ES-I3 (cell line): ENCODE results near the gene PIGM.
"Not testable (repeated sequence)": the region's sequence is repeated elsewhere in the genome, so short reads cannot be mapped to it uniquely, and the experiment has no call there.

ENCODE experiments used
- H3K36me3 ChIP-seq: 2 replicates; pipeline ENCODE4 v1.6.1; 2013; ENCODE audit warnings: mild to moderate bottlenecking, low read length, control low read depth, moderate library complexity; ENCODE audit not compliant: insufficient read depth
- H3K4me1 ChIP-seq: 2 replicates; pipeline ENCODE4 v1.6.1; 2013; ENCODE audit warnings: mild to moderate bottlenecking, control low read depth, low read length; ENCODE audit not compliant: insufficient read depth
- H3K9ac ChIP-seq: 2 replicates; pipeline ENCODE4 v1.6.1; 2013; ENCODE audit warnings: low read depth, mild to moderate bottlenecking, low read length, moderate library complexity
- H3K9me3 ChIP-seq: 2 replicates; pipeline ENCODE4 v1.6.1; 2013; ENCODE audit warnings: mild to moderate bottlenecking, low read length, moderate library complexity; ENCODE audit not compliant: control insufficient read depth, insufficient read depth

PIGM gene

DNA sequence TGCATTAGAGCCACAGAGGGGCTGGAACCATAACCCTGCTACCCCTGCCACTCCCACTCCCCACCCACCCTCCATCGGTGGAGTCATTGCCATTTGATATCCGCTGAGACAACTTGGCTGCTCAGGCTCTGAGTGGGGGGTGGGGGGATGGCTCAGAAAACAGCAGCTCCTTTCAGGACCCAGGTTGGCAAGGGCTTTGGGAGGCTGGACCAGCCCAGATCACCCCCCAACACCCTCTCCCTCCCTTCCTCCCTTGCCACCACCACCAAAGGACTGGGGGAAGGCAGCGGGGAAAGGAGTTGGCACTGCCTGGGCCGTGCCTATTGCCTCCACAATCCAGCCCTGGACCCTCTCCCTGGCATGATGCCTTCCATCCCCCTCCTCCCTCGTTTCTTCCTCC is 36.4 kb upstream of the PIGM start:
- Histone ChIP-seq H3K4me1 (peaks cover 18% of the 10 kb centered on the region), H3K9ac (no peak overlapping the region)

DNA sequence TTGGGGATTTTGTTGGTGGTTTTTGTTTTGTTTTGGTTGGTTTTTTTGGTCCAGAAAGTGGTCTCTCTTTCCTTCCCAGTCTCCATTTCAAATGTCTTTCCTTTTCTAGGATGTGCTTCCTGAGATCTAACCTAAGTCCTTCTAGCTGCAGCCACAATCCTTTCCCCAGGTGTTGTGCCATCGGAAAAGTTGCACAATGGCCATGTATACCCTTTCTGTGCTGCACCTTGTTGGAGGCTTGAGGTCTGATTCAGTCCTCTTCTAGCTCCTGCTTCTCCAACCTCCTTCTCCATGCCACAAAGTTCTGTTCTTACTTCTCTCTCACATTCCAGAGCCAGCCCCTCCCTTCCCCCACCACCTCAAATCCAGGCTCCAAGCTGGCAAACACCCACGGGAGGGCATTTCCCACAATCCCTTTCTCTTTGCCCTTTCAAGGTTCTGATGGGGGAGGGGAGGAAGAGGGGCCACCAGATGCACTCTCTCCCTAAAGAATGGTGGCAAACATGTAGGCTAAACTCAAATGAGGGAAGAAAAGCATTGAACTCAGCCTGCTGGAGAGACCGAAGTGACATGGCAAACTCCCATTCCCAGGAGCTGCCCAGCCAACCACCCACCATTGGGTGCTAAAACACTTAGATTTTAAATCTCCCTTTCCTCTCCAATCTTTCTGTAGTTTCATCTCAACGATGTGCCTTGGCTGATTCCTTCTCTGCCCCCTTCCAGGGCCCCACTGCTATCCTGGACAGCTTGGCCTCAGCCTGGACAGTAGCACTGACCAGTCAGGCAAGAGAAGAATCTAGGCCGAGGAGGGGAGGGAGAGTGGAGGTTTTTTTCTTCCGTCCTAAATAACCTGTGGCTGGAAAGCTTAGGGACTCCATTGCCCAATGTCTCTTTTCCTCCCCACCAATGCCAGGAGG is 35.3 kb upstream of the PIGM start:
- Histone ChIP-seq H3K9ac (no peak overlapping the region), H3K4me1 (peaks cover 25% of the 10 kb centered on the region), H3K9me3 (no peaks in the 10 kb centered on the region), H3K36me3 (no peaks in the 10 kb centered on the region)

More for the DNA sequence above, 36.4 kb upstream of the PIGM start:
- H3K9me3 ChIP-seq = no peaks in the 10 kb centered on the region
- no peaks in the 10 kb centered on the region for H3K36me3 ChIP-seq

DNA sequence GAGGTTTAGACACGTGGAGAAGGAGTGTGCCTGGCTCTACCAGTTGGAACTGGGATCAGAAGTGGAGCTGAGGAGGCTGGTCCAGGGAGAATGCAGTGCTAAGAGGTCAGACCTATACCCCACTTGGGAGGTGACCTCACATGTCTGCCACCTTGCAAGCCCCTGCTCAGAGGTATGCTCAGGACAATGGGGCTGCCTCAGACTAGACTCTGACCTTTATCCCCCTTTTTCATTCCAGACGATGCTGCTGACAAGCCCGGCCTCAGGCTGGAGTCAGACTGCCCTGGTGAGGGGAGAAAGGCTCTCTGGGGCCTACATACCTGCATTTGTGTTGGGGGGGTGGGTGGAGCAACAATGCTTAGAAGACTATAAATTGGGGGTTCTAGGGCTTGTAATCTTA is 33.0 kb upstream of the PIGM start:
- no peak overlapping the region for H3K9ac ChIP-seq
- no peaks in the 10 kb centered on the region for H3K36me3 ChIP-seq
- H3K4me1 ChIP-seq = peaks cover 33% of the 10 kb centered on the region
- H3K9me3 ChIP-seq = no peaks in the 10 kb centered on the region

DNA sequence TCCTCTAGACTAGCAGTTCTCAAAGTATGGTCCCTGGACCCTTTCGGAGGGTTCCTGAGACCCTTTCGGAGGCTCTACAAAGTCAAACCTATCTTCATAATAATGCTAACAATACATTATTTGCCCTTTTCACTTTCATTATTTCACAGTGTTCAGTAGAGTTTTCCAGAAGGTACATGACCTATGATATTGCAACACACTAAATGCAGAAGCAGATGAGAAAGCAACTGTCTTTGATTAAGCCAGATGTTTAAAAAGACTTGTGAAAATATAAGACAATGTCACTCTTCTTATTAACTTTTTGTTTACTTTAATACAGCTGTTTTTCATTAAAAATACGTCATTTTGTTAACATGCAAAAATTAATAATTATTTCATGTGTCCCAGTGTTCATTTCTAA is 32.4 kb upstream of the PIGM start:
- Histone ChIP-seq H3K4me1 (peaks cover 30% of the 10 kb centered on the region), H3K36me3 (no peaks in the 10 kb centered on the region), H3K9ac (no peak overlapping the region), H3K9me3 (no peaks in the 10 kb centered on the region)

DNA sequence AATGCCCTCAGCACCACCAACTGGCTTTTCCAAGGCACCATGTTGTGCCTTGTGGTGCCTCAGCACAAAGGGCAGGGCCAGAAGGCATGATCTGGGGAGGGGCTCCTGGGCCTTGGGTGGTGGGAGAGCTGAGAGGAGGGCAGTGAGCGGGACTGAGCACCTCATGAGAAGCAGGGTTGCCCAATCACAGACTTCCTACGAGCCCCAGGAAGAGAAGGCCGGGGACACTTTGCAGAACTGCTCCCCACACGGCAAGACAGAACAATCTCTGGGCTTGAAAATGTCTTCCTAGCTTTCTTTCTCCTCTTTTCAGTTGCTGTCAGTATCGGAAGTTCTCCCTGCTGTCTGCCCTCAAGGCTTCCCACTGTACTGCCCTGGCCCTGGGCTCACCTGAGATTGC is 31.4 kb upstream of the PIGM start:
- peaks cover 30% of the 10 kb centered on the region for H3K4me1 ChIP-seq
- H3K9me3 ChIP-seq = no peaks in the 10 kb centered on the region
- no peaks in the 10 kb centered on the region for H3K36me3 ChIP-seq
- H3K9ac ChIP-seq = no peak overlapping the region

DNA sequence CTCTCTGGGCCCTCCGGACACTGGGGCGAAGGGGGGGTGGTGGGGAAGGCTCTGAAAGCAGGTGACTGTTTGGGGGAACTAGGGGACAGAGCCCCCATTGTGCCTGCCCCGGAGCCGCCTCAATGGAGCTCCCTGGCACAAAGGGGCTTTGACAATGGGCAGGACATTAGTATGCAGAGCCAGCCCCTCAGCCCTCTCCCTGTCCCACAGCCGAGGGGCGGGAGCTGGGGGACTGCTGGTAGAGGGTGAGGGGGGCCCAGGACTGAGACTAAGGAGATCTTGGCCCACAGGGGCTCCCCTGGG is 30.4 kb upstream of the PIGM start:
- H3K4me1 ChIP-seq = peaks cover 22% of the 10 kb centered on the region
- no peaks in the 10 kb centered on the region for H3K9me3 ChIP-seq
- H3K36me3 ChIP-seq = no peaks in the 10 kb centered on the region
- H3K9ac ChIP-seq = no peak overlapping the region

DNA sequence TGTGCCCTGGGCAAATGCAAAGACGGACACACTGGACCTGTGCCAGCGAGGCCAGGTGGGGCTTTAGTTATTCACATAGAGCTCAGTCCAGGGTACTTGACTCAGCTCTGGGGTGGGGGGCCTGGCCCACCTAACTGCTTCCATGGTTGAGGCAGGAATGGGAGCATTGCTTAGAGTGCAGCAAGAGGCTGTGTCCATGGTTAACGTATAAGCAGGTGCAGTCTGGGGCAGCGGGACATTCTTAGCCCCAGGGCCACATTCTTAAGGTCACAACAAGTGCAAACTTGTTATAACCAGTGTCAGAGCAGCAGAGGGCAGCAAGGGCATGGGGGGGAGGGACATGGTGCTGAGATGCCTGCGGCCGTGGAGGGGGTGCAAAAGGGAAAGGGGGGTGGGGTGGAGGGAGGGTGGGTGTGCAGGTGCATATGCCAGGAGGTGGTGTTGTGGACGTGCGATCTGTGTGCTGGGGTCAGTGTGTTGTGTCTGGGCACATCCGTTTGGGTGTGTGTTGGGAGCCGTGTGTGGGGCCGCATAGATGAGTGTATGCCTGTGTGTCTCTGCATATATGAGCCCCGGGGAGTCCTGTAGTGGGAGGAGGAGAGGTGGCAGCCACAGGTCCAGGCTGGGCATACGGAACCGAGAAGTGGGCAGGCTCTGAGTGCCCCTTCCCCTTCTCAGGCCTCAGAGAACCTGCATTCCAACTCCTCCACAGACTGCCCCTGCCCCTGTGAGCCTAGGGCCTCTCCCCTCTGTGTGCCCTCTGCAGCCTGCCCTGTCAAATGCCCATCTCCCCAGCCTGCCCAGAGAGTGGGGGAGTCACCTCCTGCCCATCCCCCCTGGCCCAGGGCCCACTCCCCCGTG is 29.8 kb upstream of the PIGM start:
- Histone ChIP-seq H3K4me1 (peaks cover 17% of the 10 kb centered on the region), H3K9me3 (no peaks in the 10 kb centered on the region), H3K36me3 (no peaks in the 10 kb centered on the region), H3K9ac (no peak overlapping the region)

DNA sequence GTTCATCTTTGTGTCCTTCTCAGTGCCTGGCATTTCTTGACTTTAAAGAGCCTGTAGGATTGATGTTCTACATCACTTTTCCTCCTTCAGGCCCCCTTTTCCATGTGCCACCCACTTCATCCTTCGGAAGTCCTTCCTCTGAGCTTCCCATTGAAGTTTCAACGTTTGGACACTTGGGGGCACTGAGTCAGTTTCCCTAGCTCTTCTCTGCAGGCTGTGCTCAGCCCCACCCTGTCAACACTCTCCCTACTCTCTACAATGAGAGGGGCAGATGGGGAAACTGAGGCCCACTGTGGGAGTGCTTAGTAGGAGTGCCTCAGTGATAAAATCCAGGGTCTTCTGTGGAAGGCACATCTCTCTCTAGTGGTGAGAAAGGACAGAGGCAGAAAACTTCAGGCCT is 26.3 kb upstream of the PIGM start:
- H3K9me3 ChIP-seq = no peaks in the 10 kb centered on the region
- H3K4me1 ChIP-seq = peaks cover 16% of the 10 kb centered on the region
- no peaks in the 10 kb centered on the region for H3K36me3 ChIP-seq
- H3K9ac ChIP-seq = no peak overlapping the region

DNA sequence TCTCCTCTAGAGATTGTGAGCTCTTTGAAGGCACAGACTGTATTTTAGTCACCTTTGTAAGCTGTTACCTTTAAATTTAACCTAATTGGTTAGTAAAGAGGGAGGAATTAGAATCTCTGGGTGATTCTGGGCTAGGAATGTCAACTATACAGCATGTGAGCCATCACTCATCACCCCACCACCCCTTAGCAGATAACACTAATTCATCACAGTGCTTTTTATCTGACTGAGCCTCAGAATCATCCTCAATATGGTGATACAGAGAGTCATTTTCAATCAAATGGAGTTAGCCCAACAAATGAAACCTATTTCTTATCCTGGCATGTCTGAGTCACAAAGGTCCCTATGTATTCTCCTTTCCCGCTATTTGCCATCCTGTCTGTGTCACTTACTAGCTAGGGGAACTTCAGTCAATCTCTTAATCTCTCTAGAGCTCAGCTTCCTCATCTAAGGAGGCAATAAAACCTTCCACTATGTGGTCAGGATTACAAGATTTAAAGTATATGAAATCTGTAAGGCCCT is 24.9 kb upstream of the PIGM start:
- no peaks in the 10 kb centered on the region for H3K36me3 ChIP-seq
- no peaks in the 10 kb centered on the region for H3K9me3 ChIP-seq
- no peak overlapping the region for H3K9ac ChIP-seq
- H3K4me1 ChIP-seq = peaks cover 5% of the 10 kb centered on the region

DNA sequence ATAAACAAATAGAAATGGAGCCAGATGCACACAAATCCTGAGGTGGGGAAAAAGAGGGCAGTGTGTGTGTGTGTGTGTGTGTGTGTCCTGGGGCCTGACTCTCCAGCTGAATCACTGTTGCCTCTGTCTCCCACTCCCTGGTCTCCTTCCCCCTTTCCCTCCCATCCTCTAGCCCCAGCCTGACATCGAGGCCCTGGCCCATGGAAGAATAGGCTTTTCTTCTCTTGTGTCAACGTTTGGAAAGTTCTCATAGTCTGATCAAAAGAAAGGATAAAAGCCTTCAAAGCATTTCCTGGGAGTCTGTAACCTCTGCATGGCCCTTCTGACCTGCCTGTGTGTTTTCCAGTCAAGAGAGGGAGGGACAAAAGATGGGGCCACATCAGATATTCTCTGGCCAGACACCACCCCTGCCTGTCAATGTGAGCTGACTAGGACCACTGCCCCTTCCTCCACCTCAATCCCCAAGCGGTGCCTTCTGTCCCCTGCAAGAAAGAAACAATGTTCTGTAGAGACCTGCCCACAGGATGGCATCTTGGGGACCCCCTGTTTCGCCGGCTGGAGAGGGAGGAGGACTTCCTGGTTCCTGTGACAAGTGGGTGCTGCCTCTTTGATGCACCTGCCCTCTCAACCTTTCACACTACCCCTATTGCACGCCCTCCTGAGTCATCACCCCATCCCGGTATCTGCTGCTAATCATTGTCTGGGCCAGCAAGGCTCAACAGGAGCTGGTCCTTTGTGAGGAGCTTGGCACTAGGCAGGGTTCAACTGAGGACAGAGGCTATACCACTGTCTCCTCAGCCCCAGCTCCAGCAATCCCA is 22.0 kb upstream of the PIGM start:
- Histone ChIP-seq H3K4me1 (peaks cover 3% of the 10 kb centered on the region; the same call in 1 of the 2 replicates), H3K9ac (no peak overlapping the region), H3K9me3 (no peaks in the 10 kb centered on the region), H3K36me3 (no peaks in the 10 kb centered on the region)

DNA sequence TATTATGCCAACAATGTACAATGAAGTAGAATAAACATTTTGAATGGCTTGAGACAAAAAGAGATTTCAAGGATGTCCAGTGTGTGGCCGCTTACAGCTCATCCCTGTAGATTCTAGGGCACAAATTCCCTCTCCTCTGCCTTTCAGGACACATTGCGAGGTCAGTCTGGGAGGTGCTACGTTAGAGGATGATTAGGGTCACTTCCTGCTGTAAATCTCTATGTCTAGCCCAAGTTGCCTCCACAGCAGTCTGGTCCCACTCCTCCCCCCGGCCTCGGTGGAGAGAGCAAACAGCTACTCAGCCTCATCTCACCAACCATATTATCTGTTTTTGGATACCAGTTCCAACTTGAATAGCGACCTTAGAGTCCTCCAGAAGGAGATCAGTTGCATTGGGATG is 21.1 kb upstream of the PIGM start:
- H3K9ac ChIP-seq = no peak overlapping the region
- H3K4me1 ChIP-seq = peaks cover 7% of the 10 kb centered on the region; the same call in 1 of the 2 replicates
- no peaks in the 10 kb centered on the region for H3K9me3 ChIP-seq
- no peaks in the 10 kb centered on the region for H3K36me3 ChIP-seq

DNA sequence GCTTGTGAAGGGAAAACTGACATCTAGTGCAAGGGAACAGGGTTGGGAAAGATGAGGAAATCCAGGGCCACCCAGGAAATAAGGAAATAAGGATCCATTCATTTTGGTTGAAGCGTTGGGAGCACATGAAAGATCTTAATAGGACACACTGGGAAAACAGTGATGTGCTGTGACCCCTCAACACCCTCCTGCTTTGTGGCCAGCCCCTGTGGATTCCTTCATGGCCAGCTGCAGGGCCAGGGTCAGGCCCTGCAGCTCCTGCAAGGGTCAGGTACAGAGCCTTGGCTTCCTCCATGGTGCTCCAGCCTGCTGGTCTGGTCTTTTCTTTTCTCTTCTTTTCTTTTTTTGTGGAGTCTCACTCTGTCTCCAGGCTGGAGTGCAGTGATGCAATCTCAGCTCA is 18.8 kb upstream of the PIGM start:
- Histone ChIP-seq H3K9me3 (no peaks in the 10 kb centered on the region), H3K9ac (no peak overlapping the region), H3K4me1 (peaks cover 11% of the 10 kb centered on the region), H3K36me3 (no peaks in the 10 kb centered on the region)

DNA sequence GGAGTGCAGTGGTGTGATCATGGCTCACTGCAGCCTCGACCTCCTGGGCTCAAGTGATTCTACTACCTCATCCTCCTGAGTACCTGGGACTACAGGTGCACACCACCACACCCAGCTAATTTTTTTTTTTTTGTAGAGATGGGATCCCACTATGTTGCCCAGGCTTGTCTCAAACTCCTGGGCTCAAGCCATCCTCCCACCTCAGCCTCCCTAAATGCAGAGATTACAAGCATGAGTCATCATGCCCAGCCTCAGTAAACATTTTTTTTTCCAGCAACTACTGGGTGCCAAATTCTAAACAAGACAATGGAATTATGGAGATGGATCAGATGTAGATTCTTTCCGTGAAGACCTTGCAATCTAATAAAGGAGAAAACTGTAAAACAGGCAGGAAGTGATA is 18.4 kb upstream of the PIGM start:
- not testable (repeated sequence) for H3K9ac ChIP-seq, H3K9me3 ChIP-seq, H3K36me3 ChIP-seq
- H3K4me1 ChIP-seq = peaks cover 11% of the 10 kb centered on the region

DNA sequence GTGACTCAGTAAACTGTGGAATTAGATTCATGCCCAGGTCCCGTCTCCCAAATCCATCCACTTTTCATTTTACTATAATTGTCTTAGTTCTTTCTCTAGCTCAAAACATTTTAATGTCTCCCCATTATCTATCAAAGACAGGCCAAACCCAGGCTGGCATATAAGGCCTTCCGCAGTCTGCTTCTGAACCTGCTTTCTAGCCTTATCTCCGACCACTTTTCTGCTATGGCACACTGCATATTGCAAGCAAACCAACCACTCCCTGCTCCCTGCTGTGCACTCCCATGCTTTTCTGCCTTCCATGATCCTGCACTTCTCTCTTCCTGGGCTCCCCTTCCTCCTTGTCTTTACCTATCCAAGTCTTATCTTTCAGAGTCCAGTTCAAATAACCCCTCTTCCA is 17.3 kb upstream of the PIGM start:
- peaks cover 11% of the 10 kb centered on the region for H3K4me1 ChIP-seq
- no peaks in the 10 kb centered on the region for H3K9me3 ChIP-seq
- no peaks in the 10 kb centered on the region for H3K36me3 ChIP-seq
- no peak overlapping the region for H3K9ac ChIP-seq
